HCT116 (cell line): Measurements from ENCODE around the gene HCRTR1. TPM values are rescaled to one million over a fixed set of nuclear protein-coding genes. Genes with fewer than 3 reads are reported as not detected.

Source experiments
- ATAC-seq: fragments of 200-7000 bp; cut with Tn5 transposase; 2 replicates; pipeline ENCODE4 v1.9.1; 2020; ENCODE audit warnings: mild to moderate bottlenecking, moderate library complexity
- BruUV-seq: library from RNA; stranded (reverse); fragments of 400-500 nt; replicated peaks from 2 replicates; lab custom pipeline; 2021; lab: Mats Ljungman, UMichigan
- CTCF ChIA-PET: fragments of 300-600 bp; sonication (Branson Sonifier 250); formaldehyde crosslinking; loops from one replicate; lab custom pipeline; 2021; ENCODE audit warnings: antibody characterized with exemption; lab: Charles Lee
- POLR2A ChIA-PET: fragments of 300-600, 350-600 bp; sonication (Branson Sonifier 250); formaldehyde crosslinking; loops from one replicate; lab custom pipeline; 2021; ENCODE audit warnings: antibody characterized with exemption; lab: Charles Lee
- RAD21 ChIA-PET, 2 experiments: fragments of 300-600 bp; sonication (Branson Sonifier 250); formaldehyde crosslinking; loops; one replicate each; lab custom pipeline; 2023; ENCODE audit warnings: low total read pairs in 2 of 2; ENCODE audit not compliant: uncharacterized antibody in 2 of 2, unreplicated experiment in 2 of 2, low non-redundant PET in 1 of 2; lab: Charles Lee
- DNase-seq: peaks from one replicate; pipeline ENCODE4 v3.0.0-alpha.2; 2010; ENCODE audit warnings: low read depth, low spot score
- H2AFZ ChIP-seq: fragments of 200-600 bp; shearing (Covaris generic), sonication (generic); 2 replicates; pipeline ENCODE4 v1.6.1; 2017; ENCODE audit warnings: low read depth, mixed run types, mixed read lengths, antibody characterized with exemption, low read length; ENCODE audit not compliant: poor library complexity, severe bottlenecking
- H3K27ac ChIP-seq: 2 replicates; pipeline ENCODE4 v1.5.1; 2012; ENCODE audit warnings: low read depth, low read length
- H3K27me3 ChIP-seq: fragments of 200-600 bp; sonication (generic); 2 replicates; pipeline ENCODE4 v1.6.1; 2016; ENCODE audit warnings: mixed run types, low read length, mixed read lengths; ENCODE audit not compliant: insufficient read depth
- H3K36me3 ChIP-seq, 2 experiments: fragments of 200-500 bp in 1 of 2; fragments of 200-600 bp in 1 of 2; sonication (Bioruptor generic) in 1 of 2; sonication (generic) in 1 of 2; 2 replicates each; pipeline versions ENCODE4 v1.5.1 to v1.6.1; 2014 to 2016; ENCODE audit warnings: low read length in 2 of 2, inconsistent platforms in 1 of 2, mixed read lengths in 1 of 2, mixed run types in 1 of 2; ENCODE audit not compliant: insufficient read depth in 2 of 2, control insufficient read depth in 1 of 2
- H3K4me1 ChIP-seq, 2 experiments: fragments of 200-600 bp in 1 of 2; sonication (generic) in 1 of 2; 2 replicates each; pipeline versions ENCODE4 v1.5.1 to v1.6.1; 2012 to 2017; ENCODE audit warnings: low read length in 2 of 2, inconsistent platforms in 1 of 2, mild to moderate bottlenecking in 1 of 2, mixed read lengths in 1 of 2, mixed run types in 1 of 2, moderate library complexity in 1 of 2; ENCODE audit not compliant: insufficient read depth in 2 of 2, control insufficient read depth in 1 of 2
- H3K4me2 ChIP-seq: fragments of 200-600 bp; sonication (generic); 2 replicates; pipeline ENCODE4 v1.6.1; 2017; ENCODE audit warnings: mixed run types, low read length, mixed read lengths
- H3K4me3 ChIP-seq, 2 experiments: fragments of 200-600 bp in 1 of 2; sonication (generic) in 1 of 2; replicated peaks in 1 of 2; 2 replicates each; pipeline ENCODE4 v1.5.1; 2011 to 2016; ENCODE audit warnings: low read length in 2 of 2, control low read depth in 1 of 2, low read depth in 1 of 2, mild to moderate bottlenecking in 1 of 2, mixed read lengths in 1 of 2, mixed run types in 1 of 2
- H3K79me2 ChIP-seq: fragments of 200-600 bp; sonication (generic); 2 replicates; pipeline ENCODE4 v1.6.1; 2017; ENCODE audit warnings: mild to moderate bottlenecking, mixed run types, low read length, moderate library complexity, mixed read lengths; ENCODE audit not compliant: insufficient read depth
- H3K9ac ChIP-seq: fragments of 200-600 bp; sonication (generic); 2 replicates; pipeline ENCODE4 v1.6.1; 2016; ENCODE audit warnings: low read length, mixed read lengths
- H3K9me2 ChIP-seq: fragments of 200-600 bp; sonication (generic), shearing (Covaris generic); 2 replicates; pipeline ENCODE4 v1.6.1; 2017; ENCODE audit warnings: mixed run types, mild to moderate bottlenecking, moderate library complexity; ENCODE audit not compliant: insufficient read depth
- H3K9me3 ChIP-seq, 2 experiments: fragments of 200-500 bp in 1 of 2; fragments of 200-600 bp in 1 of 2; sonication (Bioruptor generic) in 1 of 2; sonication (generic) in 1 of 2; 2 replicates each; pipeline ENCODE4 v1.6.1; 2014 to 2017; ENCODE audit warnings: low read length in 2 of 2, mixed read lengths in 2 of 2, inconsistent platforms in 1 of 2, low read depth in 1 of 2, mild to moderate bottlenecking in 1 of 2, mixed run types in 1 of 2, moderate library complexity in 1 of 2; ENCODE audit not compliant: control insufficient read depth in 1 of 2, insufficient read depth in 1 of 2
- H4K20me1 ChIP-seq: fragments of 200-600 bp; sonication (generic), shearing (Covaris generic); 2 replicates; pipeline ENCODE4 v1.6.1; 2017; ENCODE audit warnings: mixed run types, mild to moderate bottlenecking, moderate library complexity; ENCODE audit not compliant: insufficient read depth
- CBX3 ChIP-seq: IDR thresholded peaks from 2 replicates; pipeline ENCODE4 v1.6.1; 2012; ENCODE audit warnings: low read depth
- CEBPB ChIP-seq: IDR thresholded peaks from 2 replicates; pipeline ENCODE4 v1.6.1; 2012; ENCODE audit warnings: low read depth
- EGR1 ChIP-seq: IDR thresholded peaks from 2 replicates; pipeline ENCODE4 v1.6.1; 2012; ENCODE audit warnings: low read depth
- ELF1 ChIP-seq: IDR thresholded peaks from 2 replicates; pipeline ENCODE4 v1.6.1; 2012; ENCODE audit warnings: low read depth, borderline replicate concordance
- EZH2 ChIP-seq: fragments of 200-600 bp; sonication (generic); IDR thresholded peaks from 2 replicates; pipeline ENCODE4 v1.6.1; 2017; ENCODE audit warnings: antibody characterized with exemption, mixed run types
- EZH2phosphoT487 ChIP-seq: fragments of 200-600 bp; IDR thresholded peaks from 2 replicates; pipeline ENCODE4 v1.6.1; 2018; ENCODE audit warnings: antibody characterized with exemption, borderline replicate concordance
- JUND ChIP-seq: IDR thresholded peaks from 2 replicates; pipeline ENCODE4 v1.6.1; 2012
- MAX ChIP-seq: IDR thresholded peaks from 2 replicates; pipeline ENCODE4 v1.6.1; 2012
- POLR2A ChIP-seq: IDR thresholded peaks from 2 replicates; pipeline ENCODE4 v1.7.0; 2011; ENCODE audit warnings: borderline replicate concordance; ENCODE audit not compliant: insufficient read depth, insufficient read length; ENCODE audit errors: extremely low read depth
- RAD21 ChIP-seq: IDR thresholded peaks from 2 replicates; pipeline ENCODE4 v1.6.1; 2012; ENCODE audit warnings: low read depth, mild to moderate bottlenecking
- SIN3A ChIP-seq: IDR thresholded peaks from 2 replicates; pipeline ENCODE4 v1.6.1; 2012; ENCODE audit warnings: low read depth
- SP1 ChIP-seq: IDR thresholded peaks from 2 replicates; pipeline ENCODE4 v1.6.1; 2012; ENCODE audit warnings: low read depth
- SRF ChIP-seq: IDR thresholded peaks from 2 replicates; pipeline ENCODE4 v1.6.1; 2012; ENCODE audit warnings: low read depth
- ZFX ChIP-seq: fragments of 450-650 bp; IDR thresholded peaks from 2 replicates; pipeline ENCODE4 v1.6.1; 2017
- ZNF274 ChIP-seq: fragments of 200-500 bp; sonication (Bioruptor generic); IDR thresholded peaks from 2 replicates; pipeline ENCODE4 v1.6.1; 2014; ENCODE audit warnings: mild to moderate bottlenecking, low read depth, low read length, inconsistent platforms
- intact Hi-C: fragments of 100-400 bp; cut with micrococcal nuclease; formaldehyde crosslinking; loops from 2 replicates; pipeline ENCODE4 v1.10.0; 2022
- total RNA-seq: library from RNA; stranded (reverse); gene quantifications from one replicate; pipeline ENCODE4 v1.2.1, GENCODE V29; 2021; ENCODE audit not compliant: unreplicated experiment
- TF ChIP-seq, protein P1 (sequence below): IDR thresholded peaks from 2 replicates; pipeline ENCODE4 v1.6.1; 2012
- TF ChIP-seq, protein P2 (sequence below): IDR thresholded peaks from 2 replicates; pipeline ENCODE4 v1.6.1; 2012; ENCODE audit warnings: low read depth

Gene HCRTR1
- total RNA-seq, 1 experiment from 2014 or later: not detected

DNA sequence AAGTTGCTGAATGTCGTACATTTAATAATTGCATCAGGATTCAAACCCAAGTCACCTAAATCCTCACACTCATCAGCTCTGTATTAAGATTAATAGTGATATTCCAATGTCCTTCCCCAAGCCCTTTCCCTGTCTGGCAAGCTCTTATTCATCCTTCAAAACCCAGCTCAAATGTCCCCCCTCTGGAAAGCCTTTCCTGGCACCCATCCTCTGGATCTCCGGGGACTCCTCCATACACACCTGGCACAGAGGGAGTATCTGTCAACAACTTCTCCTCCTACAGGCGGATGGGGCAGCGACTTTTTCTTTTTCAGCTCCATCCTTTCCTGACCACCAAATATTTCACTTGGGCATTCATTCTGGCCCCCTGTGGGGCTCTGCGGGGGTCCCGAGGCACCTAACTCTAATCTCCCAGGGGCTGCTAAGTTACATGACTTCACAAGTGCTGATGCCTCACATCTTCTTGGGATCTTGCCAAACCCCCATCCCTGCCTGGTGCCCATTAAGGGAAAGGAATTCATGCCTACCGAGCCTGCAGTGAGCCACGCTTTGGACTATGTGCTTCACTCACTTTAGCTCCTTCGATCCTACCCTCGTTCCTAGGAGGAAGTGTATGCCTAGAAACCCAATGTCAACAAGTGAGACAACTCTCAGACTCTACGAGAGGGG is 25.9 kb upstream of the HCRTR1 start:
- intact Hi-C loops: no loop called here
- Histone ChIP-seq H3K27ac (no peak overlapping the region), H4K20me1 (no peaks in the 10 kb centered on the region), H3K4me1 (peaks cover 51 to 63% of the 10 kb centered on the region in 2 experiments), H3K27me3 (no peaks in the 10 kb centered on the region), H3K36me3 (0 out of 4 replicates have a peak, but pooled peaks cover 0 to 3% of the 10 kb centered on the region in 2 experiments), H3K9me3 (no peaks in the 10 kb centered on the region), H2AFZ (no peak overlapping the region), H3K4me2 (peak overlapping the region; percentile 57), H3K4me3 (0 out of 4 replicates have a peak overlapping the region, but pooled peaks of 1 of the 2 experiments have one; percentile 4), H3K9me2 (no peaks in the 10 kb centered on the region), H3K79me2 (no peaks in the 10 kb centered on the region), H3K9ac (0 out of 2 replicates have a peak overlapping the region, but pooled peaks have one; percentile 5)
- no peak for DNase-seq
- POLR2A ChIA-PET: interaction anchor here (1.0 to 1.2 kb wide), 2 partner anchors 14 to 42 kb away, joined by 3 read pairs; no protein-coding TSS in a partner anchor
- RAD21 ChIA-PET: interaction anchor here in 1 of 2 experiments (0.6 kb wide), 1 partner anchor 34 kb away, joined by 3 read pairs; no protein-coding TSS in a partner anchor
- ATAC-seq: no peak
- no TSS peak for BruUV-seq
- CTCF ChIA-PET: interaction anchor here (0.8 to 1.7 kb wide), 7 partner anchors 25 to 409 kb away, joined by 3 to 6 read pairs (median 3); no protein-coding TSS in a partner anchor
- no peak for TF ChIP-seq CEBPB
- TF ChIP-seq ZNF274: no peak
- no peak for TF ChIP-seq EGR1
- TF ChIP-seq CBX3: no peak
- TF ChIP-seq ELF1: no peak
- TF ChIP-seq EZH2: no peak
- no peak for TF ChIP-seq RAD21
- TF ChIP-seq SIN3A: no peak
- no peak for TF ChIP-seq MAX

- ChIA-PET POLR2A (interaction anchor here (1.0 to 1.2 kb wide), 2 partner anchors 15 to 42 kb away, joined by 3 read pairs; no protein-coding TSS in a partner anchor), RAD21 (interaction anchor here (0.5 to 0.6 kb wide), 2 partner anchors 35 to 407 kb away, joined by 3 read pairs; no protein-coding TSS in a partner anchor), CTCF (interaction anchor here (1.1 to 2.4 kb wide), 4 partner anchors 27 to 170 kb away, joined by 3 to 8 read pairs (median 4); no protein-coding TSS in a partner anchor)
- H3K4me3 ChIP-seq: 0 out of 4 replicates have a peak overlapping the region, but pooled peaks of 1 of the 2 experiments have one; percentile 4
- H3K4me2 ChIP-seq: peak overlapping the region; percentile 57
- no peaks in the 10 kb centered on the region for H3K9me3 ChIP-seq
- 0 out of 2 replicates have a peak overlapping the region, but pooled peaks have one; percentile 5 for H3K9ac ChIP-seq
- no TSS peak for BruUV-seq
- H3K36me3 ChIP-seq: no peaks in the 10 kb centered on the region
- H3K4me1 ChIP-seq: peaks cover 51 to 58% of the 10 kb centered on the region in 2 experiments
- H3K27ac ChIP-seq: no peak overlapping the region
- H3K9me2 ChIP-seq: no peaks in the 10 kb centered on the region
- ATAC-seq (no peak), DNase-seq (no peak)
- no peaks in the 10 kb centered on the region for H3K79me2 ChIP-seq
- intact Hi-C loops: no loop called here
- H3K27me3 ChIP-seq: no peaks in the 10 kb centered on the region
- no peaks in the 10 kb centered on the region for H4K20me1 ChIP-seq
- H2AFZ ChIP-seq: no peak overlapping the region
- TF ChIP-seq, protein P1, sequence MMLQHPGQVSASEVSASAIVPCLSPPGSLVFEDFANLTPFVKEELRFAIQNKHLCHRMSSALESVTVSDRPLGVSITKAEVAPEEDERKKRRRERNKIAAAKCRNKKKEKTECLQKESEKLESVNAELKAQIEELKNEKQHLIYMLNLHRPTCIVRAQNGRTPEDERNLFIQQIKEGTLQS: no peak
- TF ChIP-seq ELF1 (no peak), EZH2phosphoT487 (no peak), RAD21 (no peak), ZFX (no peak), POLR2A (no peak), SRF (no peak), SP1 (no peak), JUND (no peak), MAX (no peak)
- TF ChIP-seq, protein P2, sequence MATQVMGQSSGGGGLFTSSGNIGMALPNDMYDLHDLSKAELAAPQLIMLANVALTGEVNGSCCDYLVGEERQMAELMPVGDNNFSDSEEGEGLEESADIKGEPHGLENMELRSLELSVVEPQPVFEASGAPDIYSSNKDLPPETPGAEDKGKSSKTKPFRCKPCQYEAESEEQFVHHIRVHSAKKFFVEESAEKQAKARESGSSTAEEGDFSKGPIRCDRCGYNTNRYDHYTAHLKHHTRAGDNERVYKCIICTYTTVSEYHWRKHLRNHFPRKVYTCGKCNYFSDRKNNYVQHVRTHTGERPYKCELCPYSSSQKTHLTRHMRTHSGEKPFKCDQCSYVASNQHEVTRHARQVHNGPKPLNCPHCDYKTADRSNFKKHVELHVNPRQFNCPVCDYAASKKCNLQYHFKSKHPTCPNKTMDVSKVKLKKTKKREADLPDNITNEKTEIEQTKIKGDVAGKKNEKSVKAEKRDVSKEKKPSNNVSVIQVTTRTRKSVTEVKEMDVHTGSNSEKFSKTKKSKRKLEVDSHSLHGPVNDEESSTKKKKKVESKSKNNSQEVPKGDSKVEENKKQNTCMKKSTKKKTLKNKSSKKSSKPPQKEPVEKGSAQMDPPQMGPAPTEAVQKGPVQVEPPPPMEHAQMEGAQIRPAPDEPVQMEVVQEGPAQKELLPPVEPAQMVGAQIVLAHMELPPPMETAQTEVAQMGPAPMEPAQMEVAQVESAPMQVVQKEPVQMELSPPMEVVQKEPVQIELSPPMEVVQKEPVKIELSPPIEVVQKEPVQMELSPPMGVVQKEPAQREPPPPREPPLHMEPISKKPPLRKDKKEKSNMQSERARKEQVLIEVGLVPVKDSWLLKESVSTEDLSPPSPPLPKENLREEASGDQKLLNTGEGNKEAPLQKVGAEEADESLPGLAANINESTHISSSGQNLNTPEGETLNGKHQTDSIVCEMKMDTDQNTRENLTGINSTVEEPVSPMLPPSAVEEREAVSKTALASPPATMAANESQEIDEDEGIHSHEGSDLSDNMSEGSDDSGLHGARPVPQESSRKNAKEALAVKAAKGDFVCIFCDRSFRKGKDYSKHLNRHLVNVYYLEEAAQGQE: no peak
Measured at GRCh38 chr1:31592132-31592531, 25.4 kb upstream of the HCRTR1 start.
